Measurements from ENCODE around the gene HES7. TPM values are rescaled to one million over a fixed set of nuclear protein-coding genes. Genes with fewer than 3 reads are reported as not detected.

HES7 gene
- total RNA-seq, 3 donors from 2014 or later (not counting 1 experiment from before 2014, with no cell fraction given), result 0.50 to 0.77 (median 0.61) TPM

DNA sequence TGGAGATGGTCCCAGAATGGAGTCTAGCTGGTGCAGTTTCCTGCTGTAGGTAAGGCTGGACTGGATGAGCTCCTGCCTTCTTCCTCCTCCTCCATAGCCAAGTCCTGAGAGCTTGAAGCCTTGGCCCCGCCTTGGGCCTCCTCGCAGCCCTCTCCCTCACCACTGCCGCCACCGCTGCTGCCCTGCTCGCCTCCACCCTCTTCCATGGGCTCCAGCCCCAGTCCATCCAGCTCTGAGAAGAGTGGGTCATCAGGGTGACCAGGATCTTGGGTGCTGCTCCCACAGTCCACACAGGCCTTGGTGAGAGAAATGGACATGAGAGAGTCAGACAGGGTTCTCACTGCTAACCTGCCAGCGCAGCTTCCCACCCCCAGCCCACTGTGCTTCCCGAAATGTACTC is 17.1 kb upstream of the HES7 start:
- Mint-ChIP-seq H3K9me3 (no peaks in the 10 kb centered on the region), H3K27me3 (ENCODE audit: low read depth in 2 of 2) (no peaks in the 10 kb centered on the region), H3K4me1 (peaks cover 0 to 9% of the 10 kb centered on the region in 2 donors), H3K36me3 (no peaks in the 10 kb centered on the region), H3K4me3 (peak overlapping the region; percentile 74), H3K27ac (no peak overlapping the region)
- peaks cover 41% of the 10 kb centered on the region for H3K36me3 ChIP-seq (ENCODE audit: control insufficient read depth, insufficient read depth, low read length)
- H3K27me3 ChIP-seq (ENCODE audit: control insufficient read depth, insufficient read depth, low read length), result no peaks in the 10 kb centered on the region
- WGBS (ENCODE audit: insufficient coverage), result 97% methylated on average over 7 of the region's 7 CpGs
- peak; percentile 20 to 28 for DNase-seq
- ATAC-seq, result no peak
- peaks cover 28% of the 10 kb centered on the region for H3K4me1 ChIP-seq (ENCODE audit: control insufficient read depth, insufficient read depth, low read length)
- H3K9me3 ChIP-seq (ENCODE audit: control insufficient read depth, insufficient read depth, low read length), result no peaks in the 10 kb centered on the region
- TF ChIP-seq CTCF (IDR thresholded peaks at IDR 0.05), result no peak
- H3K4me3 ChIP-seq (ENCODE audit: low read length), result no peak overlapping the region
- intact Hi-C loops (cut with micrococcal nuclease), result no loop called here
- H3K27ac ChIP-seq (ENCODE audit: low read length), result no peak overlapping the region

- Mint-ChIP-seq H3K4me1 (peaks cover 0 to 7% of the 10 kb centered on the region in 2 donors), H3K36me3 (no peaks in the 10 kb centered on the region), H3K9me3 (no peaks in the 10 kb centered on the region), H3K27me3 (ENCODE audit: low read depth in 2 of 2) (no peaks in the 10 kb centered on the region), H3K27ac (no peak overlapping the region), H3K4me3 (peak overlapping the region; percentile 74)
- Histone ChIP-seq H3K27me3 (ENCODE audit: control insufficient read depth, insufficient read depth, low read length) (no peaks in the 10 kb centered on the region), H3K9me3 (ENCODE audit: control insufficient read depth, insufficient read depth, low read length) (no peaks in the 10 kb centered on the region), H3K27ac (ENCODE audit: low read length) (no peak overlapping the region), H3K4me1 (ENCODE audit: control insufficient read depth, insufficient read depth, low read length) (peaks cover 28% of the 10 kb centered on the region), H3K36me3 (ENCODE audit: control insufficient read depth, insufficient read depth, low read length) (peaks cover 34% of the 10 kb centered on the region), H3K4me3 (ENCODE audit: low read length) (no peak overlapping the region)
- TF ChIP-seq CTCF (IDR thresholded peaks at IDR 0.05), result no peak
- ATAC-seq (no peak), DNase-seq (peak; percentile 20 to 41)
- intact Hi-C loops (cut with micrococcal nuclease), result no loop called here
- WGBS (ENCODE audit: insufficient coverage), result 96% methylated on average over 15 of the region's 18 CpGs
These were observed 16.4 kb upstream of the HES7 start for GRCh38 chr17:8140065-8141029.

GRCh38 chr17:8138672-8139371 is 14.9 kb upstream of the HES7 start:
- peak overlapping the region; percentile 65 for H3K4me3 ChIP-seq (ENCODE audit: low read length)
- peak; percentile 93 for TF ChIP-seq CTCF (IDR thresholded peaks at IDR 0.05)
- DNase-seq (peak; percentile 96 to 98), ATAC-seq (peak; percentile 83 to 96 (median 85))
- no peaks in the 10 kb centered on the region for H3K27me3 ChIP-seq (ENCODE audit: control insufficient read depth, insufficient read depth, low read length)
- H3K9me3 ChIP-seq (ENCODE audit: control insufficient read depth, insufficient read depth, low read length), result no peaks in the 10 kb centered on the region
- H3K36me3 ChIP-seq (ENCODE audit: control insufficient read depth, insufficient read depth, low read length), result peaks cover 25% of the 10 kb centered on the region
- H3K36me3 Mint-ChIP-seq, result no peaks in the 10 kb centered on the region
- under 1% methylated on average over 46 of the region's 46 CpGs for WGBS (ENCODE audit: insufficient coverage)
- H3K9me3 Mint-ChIP-seq, result no peaks in the 10 kb centered on the region
- no peaks in the 10 kb centered on the region for H3K27me3 Mint-ChIP-seq (ENCODE audit: low read depth in 2 of 2)
- peaks cover 28% of the 10 kb centered on the region for H3K4me1 ChIP-seq (ENCODE audit: control insufficient read depth, insufficient read depth, low read length)
- H3K27ac ChIP-seq (ENCODE audit: low read length), result peak overlapping the region; percentile 96
- no peak overlapping the region for H3K4me3 Mint-ChIP-seq
- peaks cover 0 to 3% of the 10 kb centered on the region in 2 donors for H3K4me1 Mint-ChIP-seq
- H3K27ac Mint-ChIP-seq, result no peak overlapping the region
- intact Hi-C loops (cut with micrococcal nuclease), result loop anchor here (1.0 to 5.0 kb wide), 8 partner anchors 12 to 907 kb away; partner anchors contain the start of gene DVL2
